NAMALWA (cell line): ENCODE measurements around the gene CCDC51.
A peak's percentile ranks its signal among the peaks of the same experiment; 100 is the strongest.
"Not testable (repeated sequence)": the region's sequence is repeated elsewhere in the genome, so short reads cannot be mapped to it uniquely, and the experiment has no call there.

ENCODE experiments used
- DNase-seq: peaks from one replicate; pipeline ENCODE4 v3.0.0-alpha.2; 2015; ENCODE audit warnings: low spot score

The CCDC51 gene

GRCh38 chr3:48405971-48406370, 33.9 kb downstream of the CCDC51 start:
- DNase-seq, result no peak

DNA sequence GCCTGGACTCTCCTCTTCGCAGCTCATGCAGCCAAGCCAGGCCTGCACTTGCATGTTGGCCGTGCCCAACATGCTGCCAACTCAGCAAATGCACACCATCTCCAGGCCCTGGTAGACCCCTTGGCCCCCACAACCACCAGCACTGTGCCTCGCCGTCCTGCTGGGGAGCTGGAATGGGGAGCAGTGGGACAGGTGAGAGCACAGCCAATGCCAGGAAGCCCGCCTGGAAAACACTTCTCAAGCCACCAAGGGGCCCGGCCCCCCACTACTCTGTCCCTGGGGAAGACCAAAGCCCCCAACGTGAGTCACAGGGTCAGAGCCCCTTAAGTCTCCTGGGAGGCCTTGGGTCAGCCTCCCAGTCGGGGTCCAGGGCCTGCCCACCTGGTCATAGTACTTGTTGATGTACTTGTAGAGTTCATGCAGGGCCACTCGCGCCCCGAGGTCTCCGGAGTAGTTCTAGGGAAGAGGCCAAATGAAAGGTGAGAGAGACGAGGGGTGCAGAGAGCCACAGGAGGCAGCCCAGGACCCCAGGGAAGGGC, 34.5 kb downstream of the CCDC51 start:
- DNase-seq, result no peak

DNA sequence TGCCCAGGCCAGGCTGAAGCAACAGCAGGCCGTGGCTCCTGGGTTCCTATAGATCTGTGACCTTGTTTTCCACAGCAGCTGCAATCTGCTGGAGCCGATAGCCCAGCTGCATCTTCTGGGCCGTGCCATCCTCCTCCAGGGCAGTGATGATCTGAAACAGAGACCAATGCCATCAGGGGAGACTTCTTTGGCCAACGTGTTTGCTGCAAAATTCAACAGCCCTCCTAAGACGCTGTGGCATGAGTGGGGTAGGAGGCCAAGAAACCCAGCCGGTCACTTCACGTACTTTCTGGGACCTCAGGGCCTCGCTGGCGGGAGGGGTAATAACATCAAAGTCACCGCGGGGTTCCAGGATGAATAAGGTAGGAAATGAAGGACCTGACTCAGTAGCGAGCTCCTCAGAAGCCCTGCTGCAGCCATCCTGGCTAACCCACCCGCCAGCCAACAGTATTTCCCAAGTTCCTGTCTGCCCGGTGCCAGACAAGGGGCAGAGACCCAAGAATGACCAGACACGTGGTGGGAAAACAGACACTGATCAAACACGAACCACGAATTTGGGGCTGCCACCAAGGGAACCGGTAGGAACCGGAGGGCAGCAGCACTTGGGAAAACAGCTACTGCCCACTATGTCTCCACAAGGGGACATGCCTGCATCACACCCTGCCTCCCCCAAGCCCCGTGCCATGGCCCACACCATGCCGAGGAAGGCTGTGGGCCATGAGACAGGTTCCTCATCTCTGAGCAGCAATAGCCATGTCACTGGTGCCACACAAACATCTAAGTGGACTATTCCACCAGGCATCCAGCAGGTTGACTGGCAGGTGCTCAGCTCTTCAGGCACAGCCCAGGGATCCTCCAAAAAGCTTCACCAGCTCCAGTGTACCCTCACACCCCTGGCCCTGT, 35.2 kb downstream of the CCDC51 start:
- no peak for DNase-seq

- no peak for DNase-seq
Observed at GRCh38 chr3:48403533-48404439, 36.1 kb downstream of the CCDC51 start.

DNA sequence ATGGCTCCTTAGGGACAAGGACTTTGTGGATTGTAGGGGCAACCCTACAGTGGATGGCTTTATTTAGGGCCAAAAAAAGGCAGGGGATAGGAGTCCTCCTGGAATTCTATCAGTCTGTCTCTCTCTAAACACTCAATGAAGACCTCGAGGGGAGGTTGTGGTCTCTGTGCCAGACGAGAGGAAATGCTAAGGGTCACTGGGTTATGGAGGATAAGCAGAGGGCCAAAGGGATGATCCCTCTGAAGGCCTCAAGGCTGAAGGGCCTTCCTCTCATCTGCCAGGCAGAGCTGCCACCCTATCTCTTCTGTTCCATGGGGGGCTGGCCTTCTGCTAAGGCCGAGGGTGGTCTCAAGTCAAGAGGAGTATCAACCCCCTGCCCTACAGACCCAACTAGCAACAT, 37.0 kb downstream of the CCDC51 start:
- DNase-seq, result no peak

DNA sequence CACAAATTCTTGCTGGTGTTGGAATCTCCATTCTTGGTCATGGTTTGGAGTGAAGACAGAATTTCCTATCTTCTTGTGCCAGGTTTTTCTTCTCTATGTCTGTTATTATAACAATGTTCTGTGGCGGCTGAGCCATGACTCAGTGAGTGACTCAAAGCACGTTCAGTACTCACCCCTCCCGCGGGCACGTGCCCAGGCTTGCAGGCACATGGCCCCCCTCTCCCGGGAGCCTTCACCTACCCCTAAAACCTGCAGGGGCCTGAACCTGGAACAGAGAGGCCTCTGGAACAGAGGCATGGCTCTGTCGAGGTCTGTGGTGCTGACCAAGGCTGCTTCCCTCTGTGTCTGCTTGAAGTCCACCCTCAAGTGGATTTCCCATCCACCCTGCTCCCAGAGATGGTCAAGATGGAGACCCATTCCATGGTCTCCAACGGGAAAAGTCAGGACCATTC, 37.6 kb downstream of the CCDC51 start:
- no peak for DNase-seq

DNA sequence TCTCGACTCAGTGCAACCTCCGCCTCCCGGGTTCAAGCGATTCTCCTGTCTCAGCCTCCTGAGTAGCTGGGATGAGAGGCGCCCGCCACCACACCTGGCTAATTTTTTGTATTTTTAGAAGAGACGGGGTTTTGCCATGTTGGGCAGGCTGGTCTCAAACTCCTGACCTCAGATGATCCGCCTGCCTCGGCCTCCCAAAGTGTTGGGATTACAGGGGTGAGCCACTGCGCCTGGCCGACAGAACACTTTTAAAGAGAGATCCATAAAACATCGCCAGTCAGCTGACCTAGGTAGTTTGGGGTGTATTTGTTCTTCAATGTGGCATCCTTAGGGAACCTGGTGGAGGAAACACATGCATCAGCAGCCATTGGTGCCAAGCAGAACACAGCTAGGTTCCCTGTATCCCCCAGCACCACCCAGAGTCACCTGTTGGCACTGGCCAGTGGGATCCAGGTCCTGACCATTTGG, 38.5 kb downstream of the CCDC51 start:
- DNase-seq, result not testable (repeated sequence)

DNA sequence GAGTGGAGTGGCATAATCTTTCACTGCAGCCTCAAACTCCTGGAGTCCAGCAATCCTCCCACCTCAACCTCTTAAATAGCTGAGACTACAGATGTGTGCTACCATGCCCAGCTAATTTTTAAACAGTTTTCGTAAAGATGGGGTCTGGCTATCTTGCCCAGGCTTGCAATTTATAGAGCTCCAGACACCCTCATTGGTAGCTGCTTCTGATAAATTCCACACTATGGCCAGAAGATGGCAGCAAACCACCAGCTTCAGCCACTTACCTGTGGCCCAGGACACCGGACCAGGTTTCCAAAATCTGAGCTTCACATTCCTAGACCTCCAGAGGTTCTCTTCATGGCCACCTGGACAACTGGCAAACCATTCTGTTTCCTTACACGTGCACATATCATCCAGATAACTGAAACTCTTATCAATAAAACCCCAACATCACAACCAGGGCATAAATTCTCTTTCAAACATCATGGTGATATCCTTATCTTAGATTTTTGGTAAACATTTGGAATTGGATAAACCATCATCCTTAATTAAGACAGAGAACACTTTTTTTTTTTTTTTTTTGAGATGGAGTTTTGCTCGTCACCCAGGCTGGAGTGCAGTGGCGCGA, 39.0 kb downstream of the CCDC51 start:
- DNase-seq, result peak; percentile 66

- DNase-seq, result no peak
Observed at GRCh38 chr3:48399387-48400172, 40.3 kb downstream of the CCDC51 start.

GRCh38 chr3:48398701-48399386, 41.1 kb downstream of the CCDC51 start:
- no peak for DNase-seq

GRCh38 chr3:48397767-48398681, 41.9 kb downstream of the CCDC51 start:
- DNase-seq, result no peak

- no peak for DNase-seq
Observed at GRCh38 chr3:48395714-48396113, 44.2 kb downstream of the CCDC51 start.

DNA sequence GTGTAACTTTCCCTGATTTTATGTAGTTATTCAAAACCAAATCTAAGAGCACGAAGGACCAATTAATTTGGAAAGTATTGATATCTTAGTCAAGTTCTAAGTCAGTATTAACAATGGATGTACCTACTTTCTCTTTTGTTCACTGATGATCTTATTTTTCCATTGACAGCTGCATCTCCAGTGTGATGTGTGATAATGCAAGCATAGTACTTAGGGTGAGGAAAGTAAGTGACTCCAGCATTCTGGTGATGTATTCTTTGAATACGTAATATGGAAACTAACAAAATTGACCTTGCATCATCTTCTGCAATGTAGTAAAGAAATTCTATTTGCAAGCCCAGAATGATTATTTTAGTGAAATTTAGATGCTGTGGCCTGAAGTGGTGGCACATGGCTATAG, 45.5 kb downstream of the CCDC51 start:
- no peak for DNase-seq

GRCh38 chr3:48388966-48389365, 51.0 kb downstream of the CCDC51 start:
- DNase-seq, result no peak

- no peak for DNase-seq
Observed at GRCh38 chr3:48387634-48388033, 52.3 kb downstream of the CCDC51 start.
